T follicular helper cell (primary cell): ENCODE results near the gene PCDHB4.
"Not testable (repeated sequence)": the region's sequence is repeated elsewhere in the genome, so short reads cannot be mapped to it uniquely, and the experiment has no call there.

ENCODE experiments used
- DNase-seq: peaks from one replicate; pipeline ENCODE4 v3.0.0-alpha.2; 2020; ENCODE audit warnings: low read depth

The PCDHB4 gene

GRCh38 chr5:141150224-141150992 lies 28.8 kb downstream of the PCDHB4 start:
- DNase-seq, result no peak

GRCh38 chr5:141150993-141151325 lies 29.3 kb downstream of the PCDHB4 start:
- DNase-seq, result no peak

GRCh38 chr5:141151632-141152031 lies 30.0 kb downstream of the PCDHB4 start:
- DNase-seq, result not testable (repeated sequence)

- DNase-seq, result not testable (repeated sequence)
Measured at GRCh38 chr5:141152096-141152495, 30.5 kb downstream of the PCDHB4 start.

GRCh38 chr5:141155540-141156374 lies 34.1 kb downstream of the PCDHB4 start:
- no peak for DNase-seq

GRCh38 chr5:141157356-141157755 lies 35.7 kb downstream of the PCDHB4 start:
- not testable (repeated sequence) for DNase-seq

GRCh38 chr5:141157901-141158300 lies 36.3 kb downstream of the PCDHB4 start:
- DNase-seq, result not testable (repeated sequence)

GRCh38 chr5:141172381-141173204 lies 51.0 kb downstream of the PCDHB4 start, which contains the start of gene PCDHB7:
Gene PCDHB7, plus strand, starts transcription at chr5:141172644. Its CDS starts 192 bp downstream, at chr5:141172836.
- no peak for DNase-seq

GRCh38 chr5:141174291-141175104 lies 52.9 kb downstream of the PCDHB4 start:
- not testable (repeated sequence) for DNase-seq
